Measurements from ENCODE around the gene CCDC172.

Gene CCDC172

DNA sequence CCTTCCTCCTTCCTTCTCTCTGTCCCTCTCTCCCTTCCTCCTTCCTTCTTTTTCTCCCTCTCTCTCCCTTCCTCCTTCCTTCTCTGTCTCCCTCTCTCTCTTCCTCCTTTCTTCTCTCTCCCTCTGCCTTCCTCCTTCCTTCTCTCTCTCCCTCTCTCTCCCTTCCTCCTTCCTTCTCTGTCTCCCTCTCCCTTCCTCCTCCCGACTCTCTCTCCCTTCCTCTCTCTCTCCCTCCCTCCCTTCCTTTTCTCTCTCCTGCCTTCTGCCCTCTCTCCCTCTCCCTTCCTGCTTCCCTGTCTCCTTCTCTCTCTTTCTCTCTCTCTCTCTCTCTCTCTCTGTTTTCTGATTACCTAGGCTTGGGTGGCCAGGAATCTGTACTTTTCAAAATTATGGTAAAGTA, 34.6 kb upstream of the CCDC172 start:
- TF ChIP-seq, protein P1, sequence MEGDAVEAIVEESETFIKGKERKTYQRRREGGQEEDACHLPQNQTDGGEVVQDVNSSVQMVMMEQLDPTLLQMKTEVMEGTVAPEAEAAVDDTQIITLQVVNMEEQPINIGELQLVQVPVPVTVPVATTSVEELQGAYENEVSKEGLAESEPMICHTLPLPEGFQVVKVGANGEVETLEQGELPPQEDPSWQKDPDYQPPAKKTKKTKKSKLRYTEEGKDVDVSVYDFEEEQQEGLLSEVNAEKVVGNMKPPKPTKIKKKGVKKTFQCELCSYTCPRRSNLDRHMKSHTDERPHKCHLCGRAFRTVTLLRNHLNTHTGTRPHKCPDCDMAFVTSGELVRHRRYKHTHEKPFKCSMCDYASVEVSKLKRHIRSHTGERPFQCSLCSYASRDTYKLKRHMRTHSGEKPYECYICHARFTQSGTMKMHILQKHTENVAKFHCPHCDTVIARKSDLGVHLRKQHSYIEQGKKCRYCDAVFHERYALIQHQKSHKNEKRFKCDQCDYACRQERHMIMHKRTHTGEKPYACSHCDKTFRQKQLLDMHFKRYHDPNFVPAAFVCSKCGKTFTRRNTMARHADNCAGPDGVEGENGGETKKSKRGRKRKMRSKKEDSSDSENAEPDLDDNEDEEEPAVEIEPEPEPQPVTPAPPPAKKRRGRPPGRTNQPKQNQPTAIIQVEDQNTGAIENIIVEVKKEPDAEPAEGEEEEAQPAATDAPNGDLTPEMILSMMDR (IDR thresholded peaks at IDR 0.05; ENCODE audit: low read length, missing control alignments): no peak
- H3K4me3 ChIP-seq (replicated peaks; ENCODE audit: low read depth, low read length): no peak overlapping the region
- no peak for DNase-seq (ENCODE audit: low read depth)

DNA sequence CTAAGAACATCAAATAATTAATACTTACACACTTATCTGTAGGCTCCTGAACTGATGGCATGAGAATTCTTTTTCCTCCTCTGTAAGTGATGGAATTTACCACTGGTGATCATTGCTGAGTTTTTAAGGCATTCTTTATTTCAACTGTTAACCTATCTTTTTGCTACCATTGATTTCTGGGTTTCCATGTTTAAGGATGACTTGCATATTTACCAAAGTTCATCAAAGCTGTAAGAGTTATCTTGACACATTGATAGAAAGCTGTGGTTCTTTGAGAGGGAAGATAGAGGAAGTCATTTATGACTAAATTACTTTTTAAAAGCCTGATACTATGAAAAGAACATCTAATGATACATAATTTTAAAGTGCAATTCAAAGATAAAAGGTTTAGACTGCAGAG, 31.8 kb upstream of the CCDC172 start:
- TF ChIP-seq, protein P1 (IDR thresholded peaks at IDR 0.05; ENCODE audit: low read length, missing control alignments): no peak
- H3K4me3 ChIP-seq (replicated peaks; ENCODE audit: low read depth, low read length): no peak overlapping the region
- DNase-seq (ENCODE audit: low read depth): no peak

DNA sequence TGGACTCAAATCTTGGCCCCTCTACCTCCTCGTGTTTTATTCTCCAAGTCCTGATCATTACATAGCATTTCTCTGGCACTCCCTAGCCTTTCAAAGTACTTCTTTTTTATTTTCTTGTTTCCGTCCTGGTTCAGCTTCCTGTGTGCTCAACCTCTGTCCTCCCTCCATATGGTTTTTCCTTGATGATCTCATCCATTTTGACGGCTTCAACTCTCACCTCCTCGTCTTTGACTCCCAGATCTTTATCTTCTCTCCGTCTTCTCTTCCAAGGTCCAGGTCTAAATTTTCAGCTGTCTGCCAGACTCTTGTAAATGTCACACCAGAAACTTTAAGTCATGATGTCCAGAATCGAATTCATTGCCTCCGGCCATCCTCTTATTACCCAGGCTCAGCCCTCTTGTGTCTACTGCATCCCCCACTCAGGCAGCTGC, 27.9 kb upstream of the CCDC172 start:
- TF ChIP-seq, protein P1 (IDR thresholded peaks at IDR 0.05; ENCODE audit: low read length, missing control alignments): no peak
- H3K4me3 ChIP-seq (replicated peaks; ENCODE audit: low read depth, low read length): no peak overlapping the region
- DNase-seq (ENCODE audit: low read depth): no peak

- no peak overlapping the region for H3K4me3 ChIP-seq (replicated peaks; ENCODE audit: low read depth, low read length)
- DNase-seq (ENCODE audit: low read depth): no peak
- TF ChIP-seq, protein P1 (IDR thresholded peaks at IDR 0.05; ENCODE audit: low read length, missing control alignments): no peak
Measured at GRCh38 chr10:116298586-116298985, 25.7 kb upstream of the CCDC172 start.

DNA sequence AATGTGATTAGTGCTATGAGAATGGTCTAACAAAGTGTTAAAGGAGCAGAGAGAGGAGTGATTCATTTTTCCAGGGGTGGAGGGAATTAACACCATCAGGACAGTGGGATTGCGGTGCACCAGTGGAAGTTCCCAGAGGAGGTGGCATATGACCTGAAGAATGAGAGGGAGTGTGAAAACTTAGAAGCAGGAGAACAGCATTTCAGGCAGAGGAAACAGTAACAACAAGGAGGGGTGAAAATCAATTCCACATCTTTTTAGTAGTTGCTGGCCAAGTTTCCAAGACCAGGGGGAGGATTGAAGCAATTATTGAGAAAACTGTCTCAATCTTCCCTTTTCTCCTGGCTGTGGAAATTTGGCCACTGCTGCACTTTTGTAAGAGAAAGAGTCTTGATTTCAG, 23.7 kb upstream of the CCDC172 start:
- TF ChIP-seq, protein P1 (IDR thresholded peaks at IDR 0.05; ENCODE audit: low read length, missing control alignments): no peak
- no peak for DNase-seq (ENCODE audit: low read depth)
- no peak overlapping the region for H3K4me3 ChIP-seq (replicated peaks; ENCODE audit: low read depth, low read length)

DNA sequence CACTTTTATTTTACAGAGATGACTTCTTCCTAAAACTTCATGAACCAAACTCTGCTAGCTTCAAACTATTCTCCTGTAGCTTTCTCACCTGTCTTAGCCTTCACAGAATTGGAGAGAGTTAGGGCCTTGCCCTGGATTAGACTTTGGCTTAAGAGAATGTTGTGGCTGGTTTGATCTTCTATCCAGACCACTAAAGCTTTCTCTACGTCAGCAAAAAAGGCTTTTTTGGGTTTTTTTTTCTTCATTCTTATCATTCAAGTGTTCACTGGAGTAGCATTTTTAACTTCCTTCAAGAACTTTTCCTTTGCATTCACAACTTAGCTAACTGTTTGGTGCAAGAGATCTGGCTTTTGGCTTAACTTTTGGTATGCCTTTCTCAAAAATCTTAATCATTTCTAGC, 19.3 kb upstream of the CCDC172 start:
- H3K4me3 ChIP-seq (replicated peaks; ENCODE audit: low read depth, low read length): no peak overlapping the region
- TF ChIP-seq, protein P1 (IDR thresholded peaks at IDR 0.05; ENCODE audit: low read length, missing control alignments): no peak
- DNase-seq (ENCODE audit: low read depth): no peak

DNA sequence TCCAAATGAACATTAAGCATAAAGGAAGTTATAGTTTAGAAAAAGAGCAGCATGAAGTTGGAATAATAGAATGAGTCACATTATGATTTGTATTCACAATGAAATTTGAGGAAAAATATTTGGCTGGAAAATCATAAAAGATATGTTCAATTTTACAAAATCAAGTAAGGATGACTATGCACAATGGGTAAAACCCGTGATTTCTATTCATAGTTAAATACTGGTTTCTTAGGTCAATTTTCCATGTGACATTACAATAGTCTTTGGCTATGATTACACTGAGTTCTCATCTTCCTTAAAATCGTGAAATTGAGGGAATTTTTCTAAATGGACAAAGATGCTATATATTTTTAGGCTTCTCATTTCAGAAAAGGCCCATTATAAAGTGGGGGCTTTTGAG, 17.4 kb upstream of the CCDC172 start:
- H3K4me3 ChIP-seq (replicated peaks; ENCODE audit: low read depth, low read length): no peak overlapping the region
- no peak for DNase-seq (ENCODE audit: low read depth)
- TF ChIP-seq, protein P1 (IDR thresholded peaks at IDR 0.05; ENCODE audit: low read length, missing control alignments): no peak

Data from fibroblast of pulmonary artery (primary cell).